C1 segment of cervical spinal cord (tissue), 14 donors: ENCODE data around the gene PKHD1.
A peak's percentile ranks its signal among the peaks of the same experiment; 100 is the strongest.

ENCODE experiments used
- DNase-seq, 14 donors: peaks; one replicate each; lab custom pipeline; 2025; lab: John Stamatoyannopoulos, UW

PKHD1 gene

GRCh38 chr6:52108128-52108527 is 20.7 kb upstream of the PKHD1 start:
- DNase-seq = no peak

DNA sequence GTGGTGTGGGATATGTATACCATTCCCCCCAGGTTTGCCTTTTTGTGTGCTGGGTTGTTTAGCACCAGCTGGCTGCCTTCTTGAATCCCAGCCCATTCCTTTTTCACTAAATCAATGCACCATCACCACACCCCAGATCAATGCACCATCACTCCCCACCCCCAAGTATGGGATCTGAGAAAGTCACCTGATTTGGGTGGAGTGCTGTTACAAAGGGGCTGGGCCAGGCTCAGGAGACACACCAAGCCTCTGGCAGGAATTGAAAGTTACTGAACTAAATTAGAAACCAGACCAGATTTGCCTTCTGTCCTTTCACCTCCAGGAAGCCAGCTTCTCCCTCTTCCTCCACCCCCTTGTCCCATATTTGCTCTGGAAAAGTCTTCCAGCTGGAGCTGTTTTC is 19.6 kb upstream of the PKHD1 start:
- no peak for DNase-seq

DNA sequence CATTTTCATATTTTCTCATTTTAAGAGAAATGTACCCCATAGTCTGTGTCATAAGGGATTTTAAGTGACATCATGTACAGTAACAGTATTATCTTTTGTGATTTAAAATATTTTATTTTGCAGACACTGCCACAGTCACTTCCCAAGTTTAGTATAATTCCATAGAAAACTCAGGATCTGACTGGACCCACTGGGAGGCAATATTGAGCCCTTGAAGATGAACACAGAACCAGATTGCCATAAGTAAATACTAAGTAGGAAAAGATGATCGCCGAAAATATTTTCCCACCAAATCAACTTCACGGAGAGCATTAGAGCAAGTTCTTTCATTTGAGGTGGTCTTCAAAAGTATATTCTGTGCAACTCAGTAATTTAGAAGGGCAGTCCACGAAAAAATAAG is 17.6 kb upstream of the PKHD1 start:
- DNase-seq = no peak

GRCh38 chr6:52103623-52104022 is 16.2 kb upstream of the PKHD1 start:
- DNase-seq = no peak

DNA sequence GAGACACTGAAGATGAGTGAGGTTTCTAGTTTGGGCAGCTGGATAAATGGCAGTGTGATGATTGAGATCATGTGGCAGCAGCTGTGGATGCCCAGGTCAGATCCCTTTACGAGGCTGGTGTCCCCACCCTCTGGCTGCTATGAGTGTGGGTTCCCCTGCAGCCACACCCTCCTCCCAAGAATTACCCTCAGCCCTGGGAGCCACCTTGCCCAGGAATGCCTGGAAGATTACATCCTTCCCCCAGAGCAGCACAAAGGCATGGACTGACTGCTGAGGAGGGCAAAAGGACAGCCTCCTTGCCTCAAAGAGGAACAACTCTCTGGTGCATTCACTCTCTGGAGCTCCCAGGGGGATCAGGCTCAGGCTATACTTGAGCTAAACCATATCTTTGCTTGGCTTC is 15.0 kb upstream of the PKHD1 start:
- no peak for DNase-seq

DNA sequence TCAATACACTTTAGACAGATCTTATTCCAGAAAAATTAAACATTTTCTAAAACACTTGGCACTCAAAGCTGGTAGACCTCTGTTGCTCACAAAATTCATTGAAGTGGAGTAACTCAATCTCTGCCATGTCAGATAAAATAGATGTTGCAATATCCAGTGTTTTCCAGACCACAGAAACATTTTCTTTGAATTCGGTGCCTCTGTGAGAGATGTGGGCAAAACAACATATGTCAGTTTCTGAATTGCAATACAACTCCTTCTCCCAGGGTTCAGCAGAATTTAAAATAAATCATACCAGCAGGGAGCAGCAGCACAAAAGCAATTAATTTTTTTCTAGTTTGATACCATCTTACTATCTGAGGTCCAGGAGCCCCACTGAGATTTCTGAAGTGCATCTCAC is 11.3 kb upstream of the PKHD1 start:
- DNase-seq = no peak

DNA sequence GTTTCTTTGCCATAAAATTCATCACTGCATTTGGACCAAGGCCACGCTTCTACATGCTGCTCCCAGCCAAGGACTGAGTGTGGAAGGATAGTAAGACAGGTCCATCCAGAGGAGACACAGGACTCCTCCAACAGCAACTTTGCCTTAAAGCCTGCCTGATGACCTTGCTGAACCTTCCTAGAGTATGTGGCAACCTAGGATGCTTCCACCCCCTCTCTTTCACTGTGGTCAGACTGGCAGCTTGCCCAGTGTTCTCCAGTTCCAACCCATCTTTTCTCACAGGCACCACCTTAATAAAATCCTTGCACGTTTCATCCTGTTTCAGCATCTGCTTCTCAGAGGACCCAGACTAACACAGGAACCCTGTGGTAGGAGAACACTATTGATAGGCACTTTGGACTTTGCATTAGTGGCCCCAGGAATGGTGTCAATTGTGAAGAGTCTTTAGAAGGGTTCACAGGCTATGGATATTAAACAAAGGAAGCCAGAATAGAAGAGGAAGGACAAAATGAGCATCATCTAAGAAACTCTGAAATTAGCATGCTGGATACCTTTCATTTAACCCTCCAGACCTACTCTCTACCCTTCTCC is 2.4 kb upstream of the PKHD1 start:
- no peak for DNase-seq

DNA sequence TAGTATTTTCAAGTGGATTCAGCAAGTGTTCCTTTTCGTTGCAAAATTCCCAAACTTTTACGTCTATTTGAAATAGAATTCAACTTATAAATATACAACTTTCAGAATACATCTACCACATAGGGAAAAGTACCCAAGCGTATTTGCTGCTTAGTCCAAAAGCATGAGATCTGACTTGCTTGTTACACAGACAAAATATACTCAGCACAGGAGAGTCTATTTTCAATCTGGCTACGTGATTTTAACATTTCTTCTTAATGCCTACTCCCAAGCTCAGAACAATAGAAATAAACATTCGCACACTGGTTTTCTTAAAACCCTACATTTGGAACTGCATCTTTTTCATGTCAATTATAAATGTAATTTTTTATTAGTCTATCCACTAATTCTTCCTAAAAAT is 672 bp downstream of the PKHD1 start:
- DNase-seq = no peak

- no peak for DNase-seq
Observed at GRCh38 chr6:52081237-52081636, 6.2 kb downstream of the PKHD1 start.

DNA sequence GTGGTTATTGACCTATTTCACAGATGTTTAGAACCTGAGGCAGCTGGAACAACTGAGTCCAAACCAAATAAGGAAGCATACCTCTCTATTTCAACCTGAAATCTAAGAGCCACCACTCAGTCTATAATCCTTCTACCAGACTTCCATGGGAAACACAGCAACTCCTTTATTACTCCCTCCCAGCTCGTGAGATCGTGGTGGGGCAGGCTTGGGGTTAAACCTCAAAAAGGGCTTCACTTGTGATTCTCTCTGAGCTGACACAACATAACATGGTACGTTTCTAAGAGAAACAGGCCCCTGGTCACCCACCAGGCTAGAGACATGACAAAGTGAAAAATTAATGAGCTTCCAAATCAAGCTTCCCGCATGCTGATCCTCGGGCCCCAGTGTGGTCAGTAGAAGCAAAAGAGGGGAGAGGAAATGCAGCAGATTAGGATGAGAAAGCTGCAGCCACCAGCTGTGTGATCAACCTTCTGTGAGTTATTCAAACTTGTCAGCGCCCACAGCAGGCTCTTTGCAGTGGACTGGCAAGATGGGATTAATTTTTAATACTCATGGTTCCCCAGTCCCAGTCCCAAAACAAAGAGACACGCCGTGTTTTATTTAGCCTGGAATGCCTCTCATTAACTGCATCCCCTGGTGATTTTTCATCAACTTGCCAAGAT is 9.3 kb downstream of the PKHD1 start:
- no peak for DNase-seq

GRCh38 chr6:52077180-52077884 is 10.1 kb downstream of the PKHD1 start:
- no peak for DNase-seq

GRCh38 chr6:52076791-52077179 is 10.6 kb downstream of the PKHD1 start:
- DNase-seq = no peak

DNA sequence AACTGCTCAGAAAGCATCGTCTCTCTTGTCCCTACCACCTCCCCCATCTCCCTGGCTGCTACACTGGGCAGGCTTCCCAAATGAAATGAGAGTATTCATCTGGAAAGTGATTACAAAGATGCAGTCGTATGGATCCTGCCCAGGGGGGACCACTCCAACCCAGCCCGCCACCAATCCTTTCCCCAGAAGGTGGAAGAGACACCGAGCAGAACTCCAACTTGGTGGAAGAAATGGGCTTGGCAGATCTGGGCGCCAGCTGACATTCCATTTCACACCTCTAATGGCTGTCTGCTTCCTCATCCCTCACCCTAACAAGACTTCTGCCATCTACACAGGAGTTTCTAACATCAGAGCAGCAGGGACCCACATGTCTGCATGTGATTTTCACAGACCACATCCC is 12.7 kb downstream of the PKHD1 start:
- no peak for DNase-seq

DNA sequence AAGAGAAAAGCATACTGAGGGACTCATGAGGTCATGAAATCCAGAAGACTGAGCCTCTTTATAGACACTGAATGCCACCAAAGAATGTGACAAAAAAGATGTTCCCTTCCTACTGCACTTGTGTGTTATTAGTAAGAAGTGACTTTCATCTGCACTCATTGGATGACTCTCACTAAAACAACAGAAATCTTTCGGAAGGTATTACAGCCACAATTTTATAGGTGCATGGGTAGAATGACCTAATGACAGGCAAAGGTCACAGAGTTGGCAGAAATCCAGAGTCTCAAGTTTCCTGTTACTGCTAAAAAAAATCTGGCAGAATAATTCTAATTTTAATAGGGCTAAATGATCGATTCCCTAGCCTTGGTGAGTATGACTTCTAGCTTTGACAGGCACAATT is 13.3 kb downstream of the PKHD1 start:
- DNase-seq = no peak

DNA sequence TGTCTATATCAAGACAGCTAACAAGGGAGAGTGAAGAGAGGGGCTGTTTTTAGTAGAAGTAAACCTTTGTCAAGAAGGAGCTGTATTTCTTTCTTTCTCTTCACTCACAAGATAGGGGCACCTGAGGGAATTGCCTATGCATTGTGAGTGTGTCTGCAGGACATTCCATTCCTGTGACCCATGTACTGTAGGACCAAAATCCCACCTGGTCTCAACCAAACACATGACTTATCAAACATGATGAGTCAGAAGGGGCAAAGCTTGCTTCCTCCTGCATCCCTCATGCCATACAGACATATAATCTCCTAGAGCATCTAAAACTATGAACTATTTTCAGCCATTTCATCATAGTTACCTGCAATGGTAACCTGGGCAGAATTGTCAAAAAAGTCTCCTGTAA is 21.8 kb downstream of the PKHD1 start:
- no peak for DNase-seq

DNA sequence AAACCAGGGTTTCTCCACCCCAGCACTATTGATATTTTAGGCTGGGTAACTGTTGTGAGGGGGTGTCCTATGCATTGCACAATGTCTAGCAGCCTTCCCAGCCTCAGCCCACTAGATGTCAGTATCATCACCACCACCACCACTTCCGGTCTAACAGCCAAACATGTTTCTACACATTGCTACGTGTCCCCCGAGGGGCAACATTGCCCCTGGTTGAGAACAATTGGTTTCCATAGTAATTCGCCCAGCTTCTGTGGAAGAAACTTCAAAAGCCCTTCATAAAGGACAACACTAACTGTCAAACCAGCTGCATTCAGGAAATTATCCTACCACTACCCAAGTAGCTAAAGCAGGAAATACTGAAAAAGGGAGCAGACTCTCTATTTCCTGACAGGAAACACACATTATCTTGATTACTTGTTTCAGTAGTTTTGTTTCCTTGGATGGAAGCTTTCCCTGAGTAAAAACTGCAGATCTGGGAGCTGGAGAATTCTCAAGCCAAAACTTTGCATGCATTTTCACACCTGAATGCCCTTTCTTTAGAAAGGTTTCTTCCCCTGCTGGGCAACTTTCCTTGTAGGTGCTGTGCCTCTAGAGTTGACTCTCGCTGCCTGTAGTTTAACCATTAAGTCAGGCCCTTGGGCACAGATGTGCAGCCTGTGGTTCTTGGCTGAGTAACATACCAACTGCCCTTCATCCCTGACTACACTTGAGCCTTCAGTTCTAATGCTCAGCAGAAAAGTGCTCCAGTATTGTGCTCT is 23.6 kb downstream of the PKHD1 start:
- DNase-seq = peak in 1 of 14 donors; percentile 1

DNA sequence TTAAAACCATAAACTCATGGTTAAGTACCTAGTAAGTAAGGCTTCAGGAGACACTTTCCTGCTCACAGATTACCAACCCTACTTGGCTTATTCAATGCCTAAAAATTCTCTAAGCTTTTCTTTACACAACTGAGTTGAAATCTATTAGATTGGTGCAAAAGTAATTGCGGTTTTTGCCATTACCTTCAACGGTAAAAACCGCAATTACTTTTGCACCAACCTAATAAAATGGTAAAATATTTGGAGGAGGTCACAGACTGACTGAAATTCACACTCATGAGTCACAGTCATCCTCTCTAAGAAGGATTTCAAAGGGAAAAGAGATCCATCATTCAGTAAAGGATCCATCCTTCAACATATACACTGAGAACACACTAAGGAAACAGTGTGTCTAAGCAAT is 25.9 kb downstream of the PKHD1 start:
- no peak for DNase-seq

DNA sequence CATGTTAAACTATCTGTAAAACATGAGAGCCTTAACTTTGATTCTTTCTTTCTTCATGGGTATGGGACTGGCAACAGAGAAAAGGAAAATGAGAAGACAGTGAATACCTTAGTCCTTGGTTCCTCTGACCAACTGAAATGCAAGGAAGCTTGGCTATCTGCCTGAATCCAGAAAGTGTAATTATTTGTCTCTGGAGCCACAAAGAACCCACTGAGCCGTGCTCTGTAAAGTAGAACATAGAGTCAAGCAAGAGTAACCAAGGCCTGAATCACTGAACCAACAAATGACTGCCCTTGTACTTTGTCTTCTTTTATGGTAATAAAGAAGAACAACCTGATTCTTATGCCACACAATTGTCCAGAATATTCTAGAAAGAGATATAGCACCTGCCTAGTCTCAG is 27.6 kb downstream of the PKHD1 start:
- DNase-seq = no peak

DNA sequence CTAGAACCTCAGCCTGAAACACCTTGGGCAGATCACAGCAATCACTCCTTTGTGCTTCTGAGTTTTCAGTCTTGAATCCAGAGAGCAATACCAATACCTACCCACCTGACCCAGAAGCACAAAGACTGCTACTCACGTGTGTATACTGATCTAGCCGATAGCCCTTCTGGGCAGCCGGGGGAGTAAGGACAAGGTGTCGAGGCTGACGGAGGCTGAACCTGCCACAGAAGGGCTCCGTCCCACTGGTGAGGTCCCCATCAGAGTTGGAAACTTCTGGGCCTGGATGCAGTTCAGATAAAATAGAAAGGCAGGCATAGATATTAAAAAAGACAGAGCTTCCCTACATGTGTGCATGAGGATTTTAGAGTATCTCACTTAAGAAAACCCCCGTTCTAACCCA is 32.0 kb downstream of the PKHD1 start:
- DNase-seq = no peak

DNA sequence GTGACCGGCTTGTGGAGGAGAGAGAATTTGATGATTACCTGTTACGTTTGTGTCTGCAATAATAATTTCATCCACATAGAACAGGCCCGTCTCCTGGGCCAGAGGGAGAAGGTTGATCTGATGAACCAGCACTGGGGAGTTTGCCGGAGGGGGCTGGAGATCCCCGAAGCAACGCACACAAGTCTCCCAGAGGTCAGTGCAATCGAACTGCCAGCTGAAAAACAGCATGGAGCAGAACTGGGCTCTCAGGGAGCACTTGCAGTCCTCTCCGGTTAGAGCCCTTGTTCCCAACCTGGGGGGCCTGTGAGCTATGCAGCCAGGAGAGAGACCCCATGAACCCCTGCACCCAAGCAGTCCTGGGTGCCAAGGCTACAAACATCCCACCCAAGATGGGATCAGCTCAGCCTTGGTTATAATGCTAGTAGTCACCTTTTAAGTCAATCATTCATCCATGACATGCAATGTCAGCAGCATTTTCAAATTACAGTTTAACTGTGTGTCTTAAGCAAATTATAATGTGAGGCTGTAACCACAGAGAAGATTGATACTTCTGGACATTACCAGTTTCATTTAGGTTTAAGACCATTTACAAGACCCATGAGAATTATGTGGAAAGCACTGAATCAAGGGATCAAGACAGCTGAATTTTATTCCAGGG is 34.2 kb downstream of the PKHD1 start:
- no peak for DNase-seq

DNA sequence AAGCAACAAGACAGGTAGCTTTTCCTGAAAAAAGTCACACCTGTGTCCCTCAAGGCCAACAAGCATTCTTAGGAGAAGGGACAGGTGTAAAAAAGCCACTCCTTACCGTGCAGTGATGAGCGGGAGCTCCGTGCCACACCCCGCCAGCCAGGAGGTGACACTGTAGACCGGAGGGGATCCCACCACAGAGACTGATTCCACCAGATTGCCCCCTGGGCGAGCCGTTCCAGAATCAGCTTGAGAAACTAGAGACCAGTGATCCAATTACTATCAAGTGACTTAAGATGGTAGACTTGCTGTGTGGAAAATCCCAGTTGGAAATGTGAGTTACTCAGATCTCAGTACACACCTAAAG is 37.4 kb downstream of the PKHD1 start:
- DNase-seq = no peak
